Measurements from ENCODE around the gene ZNRD2. TPM values are rescaled to one million over a fixed set of nuclear protein-coding genes. Genes with fewer than 3 reads are reported as not detected.

Gene ZNRD2
- total and polyA plus RNA-seq, 10 of the 15 experiments (the other 5 are each of a cell fraction or from before 2014, with no cell fraction given) = 7.9 to 111 (median 55.4) TPM

- no peak overlapping the region for H3K9ac ChIP-seq (ENCODE audit: control insufficient read depth, insufficient read depth, low read length)
- SMC1A ChIA-PET (ENCODE audit: uncharacterized antibody, unreplicated experiment) = no interaction called here
- in situ Hi-C loops (cut with MboI) (no loop called here), intact Hi-C loops (cut with micrococcal nuclease; ENCODE audit: unreplicated experiment) (no loop called here)
- no peak overlapping the region for H3K4me2 ChIP-seq (ENCODE audit: control insufficient read depth, insufficient read depth)
- H3K36me3 ChIP-seq (ENCODE audit: control insufficient read depth in 2 of 2, insufficient read depth in 2 of 2, low read length in 1 of 2) = no peaks in the 10 kb centered on the region
- H3K4me3 ChIP-seq = no peak overlapping the region
- BruUV-seq (replicated peaks) = no TSS peak
- H2AFZ ChIP-seq (ENCODE audit: control insufficient read depth, low read depth, low read length) = no peak overlapping the region
- DNase-seq (ENCODE audit: low read depth, low spot score) = no peak
- no peak overlapping the region for H3K27ac ChIP-seq (ENCODE audit: control insufficient read depth, insufficient read depth)
- WGBS (ENCODE audit: insufficient coverage, insufficient replicate concordance, low lambda C conversion rate, missing lambda C conversion rate) = 62% methylated on average over 3 of the region's 3 CpGs
- POLR2A ChIA-PET = interaction anchor here (0.6 to 1.1 kb wide), 2 partner anchors 16 to 27 kb away, joined by 3 read pairs; partner anchors contain the start of gene EHBP1L1
- H3K79me2 ChIP-seq (ENCODE audit: control insufficient read depth, insufficient read depth, low read length) = no peaks in the 10 kb centered on the region
- 0 out of 2 replicates have a peak, but pooled peaks have one; percentile 6 for TF ChIP-seq PAX5 (IDR thresholded peaks at IDR 0.05; ENCODE audit: borderline replicate concordance, low read depth, low read length)
- 0 out of 2 replicates have a peak, but pooled peaks have one; percentile 23 for TF ChIP-seq IKZF1 (conservative IDR thresholded peaks at IDR 0.05)
- no peak for TF ChIP-seq TBL1XR1 (IDR thresholded peaks at IDR 0.05; ENCODE audit: low read depth, low read length)
- TF ChIP-seq POLR2AphosphoS2 (IDR thresholded peaks at IDR 0.05; ENCODE audit: low read depth, low read length) = no peak
- no peaks in the 10 kb centered on the region for H3K9me3 ChIP-seq (replicated peaks; ENCODE audit: control insufficient read depth, insufficient read depth, low read length)
- RAD21 ChIA-PET (ENCODE audit: unreplicated experiment) = interaction anchor here (1.6 kb wide), 1 partner anchor 8 kb away, joined by 5 read pairs; no protein-coding TSS in a partner anchor
- ATAC-seq = no peak
- H3K4me1 ChIP-seq (ENCODE audit: control insufficient read depth, insufficient read depth, low read length) = peaks cover 24% of the 10 kb centered on the region
- H4K20me1 ChIP-seq (ENCODE audit: control insufficient read depth, insufficient read depth) = no peaks in the 10 kb centered on the region
- CTCF ChIA-PET = interaction anchor here (0.9 to 4.7 kb wide), 3 partner anchors 8 to 231 kb away, joined by 3 to 29 read pairs (median 3); no protein-coding TSS in a partner anchor
- peak; percentile 27 for FAIRE-seq
- no peaks in the 10 kb centered on the region for H3K27me3 ChIP-seq (replicated peaks in 1 of 2; ENCODE audit: control insufficient read depth in 2 of 2, insufficient read depth in 2 of 2, low read length in 1 of 2)
Observed at GRCh38 chr11:65549096-65549495, 21.2 kb upstream of the ZNRD2 start.

- Histone ChIP-seq H4K20me1 (ENCODE audit: control insufficient read depth, insufficient read depth) (no peaks in the 10 kb centered on the region), H2AFZ (ENCODE audit: control insufficient read depth, low read depth, low read length) (peak overlapping the region; percentile 31; the same call in 1 of the 2 replicates), H3K9ac (ENCODE audit: control insufficient read depth, insufficient read depth, low read length) (no peak overlapping the region), H3K4me3 (no peak overlapping the region), H3K79me2 (ENCODE audit: control insufficient read depth, insufficient read depth, low read length) (no peaks in the 10 kb centered on the region), H3K4me2 (ENCODE audit: control insufficient read depth, insufficient read depth) (no peak overlapping the region), H3K9me3 (replicated peaks; ENCODE audit: control insufficient read depth, insufficient read depth, low read length) (no peaks in the 10 kb centered on the region), H3K27me3 (replicated peaks in 1 of 2; ENCODE audit: control insufficient read depth in 2 of 2, insufficient read depth in 2 of 2, low read length in 1 of 2) (no peaks in the 10 kb centered on the region), H3K36me3 (ENCODE audit: control insufficient read depth in 2 of 2, insufficient read depth in 2 of 2, low read length in 1 of 2) (no peaks in the 10 kb centered on the region), H3K4me1 (ENCODE audit: control insufficient read depth, insufficient read depth, low read length) (peaks cover 17% of the 10 kb centered on the region), H3K27ac (ENCODE audit: control insufficient read depth, insufficient read depth) (no peak overlapping the region)
- SMC1A ChIA-PET (ENCODE audit: uncharacterized antibody, unreplicated experiment) = interaction anchor here (0.7 to 2.8 kb wide), 2 partner anchors 11 to 174 kb away, joined by 3 to 11 read pairs; no protein-coding TSS in a partner anchor
- BruUV-seq (replicated peaks) = no TSS peak
- in situ Hi-C loops (cut with MboI) = no loop called here
- RAD21 ChIA-PET (ENCODE audit: unreplicated experiment) = interaction anchor here (0.5 to 2.9 kb wide), 3 partner anchors 11 to 15 kb away, joined by 3 to 19 read pairs (median 4); no protein-coding TSS in a partner anchor
- intact Hi-C loops (cut with micrococcal nuclease; ENCODE audit: unreplicated experiment) = no loop called here
- POLR2A ChIA-PET = interaction anchor here (0.5 to 1.2 kb wide), 2 partner anchors 12 to 135 kb away, joined by 3 read pairs; no protein-coding TSS in a partner anchor
- FAIRE-seq (peak; percentile 84), ATAC-seq (peak; percentile 90), DNase-seq (ENCODE audit: low read depth, low spot score) (no peak)
- WGBS (ENCODE audit: insufficient coverage, insufficient replicate concordance, low lambda C conversion rate, missing lambda C conversion rate) = 25% methylated on average over 17 of the region's 17 CpGs
- CTCF ChIA-PET = interaction anchor here (0.6 to 4.7 kb wide), 10 partner anchors 9 to 995 kb away, joined by 3 to 29 read pairs (median 4); partner anchors contain the start of genes ACTN3 and ZNRD2
- peak; percentile 87 for TF ChIP-seq NR2C1 (IDR thresholded peaks at IDR 0.05)
- no peak for TF ChIP-seq BMI1 (IDR thresholded peaks at IDR 0.05; ENCODE audit: borderline replicate concordance)
- peak; percentile 39 for TF ChIP-seq RAD21 (IDR thresholded peaks at IDR 0.05; ENCODE audit: insufficient read depth, low read depth, low read length)
- TF ChIP-seq TCF3 (IDR thresholded peaks at IDR 0.05; ENCODE audit: borderline replicate concordance, insufficient read depth, low read depth, low read length) = peak; percentile 74; the same call in 1 of the 2 replicates
- TF ChIP-seq, protein P1, sequence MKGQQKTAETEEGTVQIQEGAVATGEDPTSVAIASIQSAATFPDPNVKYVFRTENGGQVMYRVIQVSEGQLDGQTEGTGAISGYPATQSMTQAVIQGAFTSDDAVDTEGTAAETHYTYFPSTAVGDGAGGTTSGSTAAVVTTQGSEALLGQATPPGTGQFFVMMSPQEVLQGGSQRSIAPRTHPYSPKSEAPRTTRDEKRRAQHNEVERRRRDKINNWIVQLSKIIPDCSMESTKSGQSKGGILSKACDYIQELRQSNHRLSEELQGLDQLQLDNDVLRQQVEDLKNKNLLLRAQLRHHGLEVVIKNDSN (IDR thresholded peaks at IDR 0.05; ENCODE audit: borderline replicate concordance, extremely low read length, insufficient read depth, low read depth, low read length) = no peak
- TF ChIP-seq, protein P2, sequence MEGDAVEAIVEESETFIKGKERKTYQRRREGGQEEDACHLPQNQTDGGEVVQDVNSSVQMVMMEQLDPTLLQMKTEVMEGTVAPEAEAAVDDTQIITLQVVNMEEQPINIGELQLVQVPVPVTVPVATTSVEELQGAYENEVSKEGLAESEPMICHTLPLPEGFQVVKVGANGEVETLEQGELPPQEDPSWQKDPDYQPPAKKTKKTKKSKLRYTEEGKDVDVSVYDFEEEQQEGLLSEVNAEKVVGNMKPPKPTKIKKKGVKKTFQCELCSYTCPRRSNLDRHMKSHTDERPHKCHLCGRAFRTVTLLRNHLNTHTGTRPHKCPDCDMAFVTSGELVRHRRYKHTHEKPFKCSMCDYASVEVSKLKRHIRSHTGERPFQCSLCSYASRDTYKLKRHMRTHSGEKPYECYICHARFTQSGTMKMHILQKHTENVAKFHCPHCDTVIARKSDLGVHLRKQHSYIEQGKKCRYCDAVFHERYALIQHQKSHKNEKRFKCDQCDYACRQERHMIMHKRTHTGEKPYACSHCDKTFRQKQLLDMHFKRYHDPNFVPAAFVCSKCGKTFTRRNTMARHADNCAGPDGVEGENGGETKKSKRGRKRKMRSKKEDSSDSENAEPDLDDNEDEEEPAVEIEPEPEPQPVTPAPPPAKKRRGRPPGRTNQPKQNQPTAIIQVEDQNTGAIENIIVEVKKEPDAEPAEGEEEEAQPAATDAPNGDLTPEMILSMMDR (IDR thresholded peaks at IDR 0.05 in 2 of 3, conservative IDR thresholded peaks at IDR 0.05 in 1 of 3; ENCODE audit: control insufficient read depth in 2 of 3, extremely low read depth in 1 of 3, insufficient read depth in 1 of 3, low read depth in 3 of 3, low read length in 3 of 3) = peak; percentile 69 to 75 (median 69)
- peak; percentile 77; the same call in 1 of the 2 replicates for TF ChIP-seq TCF12 (IDR thresholded peaks at IDR 0.05; ENCODE audit: low read depth, low read length)
- TF ChIP-seq RB1 (IDR thresholded peaks at IDR 0.05; ENCODE audit: borderline replicate concordance) = peak; percentile 56; the same call in 1 of the 2 replicates
Observed at GRCh38 chr11:65551572-65552387, 18.5 kb upstream of the ZNRD2 start.
